ENCODE results near the gene RHOA.

RHOA gene

GRCh38 chr3:49389297-49389696 lies 22.5 kb downstream of the RHOA start (continued):
- no peak for TF ChIP-seq ZNF155 (tag by site-specific recombination; IDR thresholded peaks at IDR 0.05)

GRCh38 chr3:49388289-49388820 lies 23.4 kb downstream of the RHOA start:
- Histone ChIP-seq H3K4me3 (ENCODE audit: low read depth, low read length) (no peak overlapping the region), H3K4me1 (ENCODE audit: control insufficient read depth, insufficient read depth, low read length) (no peaks in the 10 kb centered on the region), H3K36me3 (ENCODE audit: control insufficient read depth in 2 of 2, insufficient read depth in 1 of 2, low read length in 2 of 2) (peaks cover 0 to 3% of the 10 kb centered on the region in 2 experiments; a peak in 2 of 3 replicates), H3K27ac (ENCODE audit: extremely low read depth, low read depth, low read length) (no peak overlapping the region), H3K9me3 (ENCODE audit: control insufficient read depth, insufficient read depth, low read depth, low read length) (no peaks in the 10 kb centered on the region)
- ChIA-PET POLR2A (interaction anchor here (1.3 kb wide), 1 partner anchor 24 kb away, joined by 3 read pairs; the partner anchor contains the start of genes RHOA and TCTA), CTCF (interaction anchor here (0.9 kb wide), 1 partner anchor 48 kb away, joined by 3 read pairs; the partner anchor contains the start of gene USP4)
- no peak for TF ChIP-seq ZNF768 (tag by site-specific recombination; IDR thresholded peaks at IDR 0.05)
- no peak for TF ChIP-seq KLF10 (tag by site-specific recombination; IDR thresholded peaks at IDR 0.05)
- TF ChIP-seq ZNF426 (tag by site-specific recombination; IDR thresholded peaks at IDR 0.05) = no peak
- no peak for TF ChIP-seq ZNF639 (tag by site-specific recombination; IDR thresholded peaks at IDR 0.05)
- TF ChIP-seq ZNF292 (tag by site-specific recombination; IDR thresholded peaks at IDR 0.05; ENCODE audit: borderline replicate concordance, low read depth) = no peak
- TF ChIP-seq ZNF138 (tag by site-specific recombination; IDR thresholded peaks at IDR 0.05; ENCODE audit: borderline replicate concordance) = no peak
- no peak for TF ChIP-seq ZNF623 (tag by site-specific recombination; IDR thresholded peaks at IDR 0.05)
- no peak for TF ChIP-seq ZNF174 (tag by site-specific recombination; IDR thresholded peaks at IDR 0.05)
- no peak for TF ChIP-seq ZBTB26 (tag by site-specific recombination; optimal IDR thresholded peaks at IDR 0.05)
- TF ChIP-seq ZNF777 (tag by site-specific recombination; IDR thresholded peaks at IDR 0.05; ENCODE audit: borderline replicate concordance) = no peak
- TF ChIP-seq ZNF501 (tag by site-specific recombination; IDR thresholded peaks at IDR 0.05) = no peak
- TF ChIP-seq ELK4 (IDR thresholded peaks at IDR 0.05; ENCODE audit: borderline replicate concordance, low read depth, low read length) = no peak
- TF ChIP-seq EGR2 (tag by site-specific recombination; IDR thresholded peaks at IDR 0.05; ENCODE audit: low read depth) = no peak
- no peak for TF ChIP-seq ZBTB1 (tag by site-specific recombination; IDR thresholded peaks at IDR 0.05)

- CTCF ChIA-PET = no interaction called here
- H3K36me3 ChIP-seq (ENCODE audit: control insufficient read depth in 2 of 2, insufficient read depth in 1 of 2, low read length in 2 of 2) = peaks cover 0 to 3% of the 10 kb centered on the region in 2 experiments; a peak in 2 of 3 replicates
- H3K9me3 ChIP-seq (ENCODE audit: control insufficient read depth, insufficient read depth, low read depth, low read length) = no peaks in the 10 kb centered on the region
- no peak overlapping the region for H3K27ac ChIP-seq (ENCODE audit: extremely low read depth, low read depth, low read length)
- H3K4me1 ChIP-seq (ENCODE audit: control insufficient read depth, insufficient read depth, low read length) = no peaks in the 10 kb centered on the region
- no peak overlapping the region for H3K4me3 ChIP-seq (ENCODE audit: low read depth, low read length)
- POLR2A ChIA-PET = no interaction called here
- no peak for TF ChIP-seq SP2 (tag by site-specific recombination; IDR thresholded peaks at IDR 0.05)
- no peak for TF ChIP-seq ZXDB (tag by site-specific recombination; IDR thresholded peaks at IDR 0.05)
- TF ChIP-seq ZNF654 (tag by site-specific recombination; IDR thresholded peaks at IDR 0.05; ENCODE audit: low read depth) = no peak
- no peak for TF ChIP-seq ZNF837 (tag by site-specific recombination; IDR thresholded peaks at IDR 0.05)
- TF ChIP-seq ZNF521 (tag by site-specific recombination; IDR thresholded peaks at IDR 0.05) = no peak
- no peak for TF ChIP-seq ZNF555 (tag by site-specific recombination; conservative IDR thresholded peaks at IDR 0.05)
- TF ChIP-seq ZNF311 (tag by site-specific recombination; IDR thresholded peaks at IDR 0.05; ENCODE audit: borderline replicate concordance) = no peak
- TF ChIP-seq PBX3 (CRISPR knock-in tag; IDR thresholded peaks at IDR 0.05) = no peak
- no peak for TF ChIP-seq ZNF157 (tag by site-specific recombination; IDR thresholded peaks at IDR 0.05)
- no peak for TF ChIP-seq ZNF624 (tag by site-specific recombination; IDR thresholded peaks at IDR 0.05)
- TF ChIP-seq REST (tag by site-specific recombination; IDR thresholded peaks at IDR 0.05) = no peak
- TF ChIP-seq ZNF140 (tag by site-specific recombination; IDR thresholded peaks at IDR 0.05) = no peak
Observed at GRCh38 chr3:49387721-49388120, 24.1 kb downstream of the RHOA start.

Data from HEK293 (cell line).